OCI-LY7 (cell line): ENCODE measurements around the gene PPFIBP1.

Experiments used
- EZH2phosphoT487 ChIP-seq: fragments of 200-600 bp; sonication (generic); IDR thresholded peaks from 2 replicates; pipeline ENCODE4 v1.6.1; 2018; ENCODE audit warnings: low read depth, borderline replicate concordance, mild to moderate bottlenecking, mixed run types, antibody characterized with exemption, low read length, moderate library complexity, mixed read lengths
- TF ChIP-seq, protein P1 (sequence below): fragments of 200-600 bp; sonication (generic); conservative IDR thresholded peaks from 2 replicates; pipeline ENCODE4 v1.5.1; 2014; ENCODE audit warnings: mild to moderate bottlenecking, antibody characterized with exemption, low read length, moderate library complexity, mixed read lengths

DNA sequence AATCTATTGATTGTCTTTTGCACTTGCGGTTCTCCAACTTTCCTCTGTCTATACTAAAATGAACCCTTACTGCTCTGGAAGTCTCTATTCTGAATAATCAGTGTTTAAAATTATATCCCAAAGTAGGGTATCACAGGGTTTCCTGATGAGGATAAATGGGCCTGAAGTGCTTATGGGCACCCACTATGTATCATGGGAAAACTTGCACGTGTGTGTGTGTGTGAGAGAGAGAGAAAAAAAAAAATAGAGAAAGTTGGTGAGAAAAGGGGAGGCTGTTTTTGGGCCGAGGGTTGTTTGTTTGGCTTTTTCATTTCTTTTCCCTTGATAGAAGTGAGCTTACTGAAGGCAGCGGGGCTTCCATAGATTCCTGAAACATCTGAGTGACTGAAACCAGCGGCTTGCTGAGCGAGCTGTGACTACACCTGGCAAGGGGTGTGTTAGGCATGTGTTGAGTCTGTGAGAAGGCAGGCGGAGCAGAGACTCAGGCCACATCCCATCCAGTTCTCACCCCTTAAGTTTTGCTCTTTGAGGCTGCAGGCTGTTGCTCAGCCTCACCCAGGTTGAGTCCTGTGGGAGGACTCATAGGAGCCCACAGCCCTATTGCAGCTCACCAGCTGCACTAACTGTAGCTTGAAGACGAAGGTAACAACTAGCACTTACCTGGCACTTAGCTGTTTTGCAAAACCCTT lies 17.2 kb downstream of the PPFIBP1 start:
- TF ChIP-seq, protein P1, sequence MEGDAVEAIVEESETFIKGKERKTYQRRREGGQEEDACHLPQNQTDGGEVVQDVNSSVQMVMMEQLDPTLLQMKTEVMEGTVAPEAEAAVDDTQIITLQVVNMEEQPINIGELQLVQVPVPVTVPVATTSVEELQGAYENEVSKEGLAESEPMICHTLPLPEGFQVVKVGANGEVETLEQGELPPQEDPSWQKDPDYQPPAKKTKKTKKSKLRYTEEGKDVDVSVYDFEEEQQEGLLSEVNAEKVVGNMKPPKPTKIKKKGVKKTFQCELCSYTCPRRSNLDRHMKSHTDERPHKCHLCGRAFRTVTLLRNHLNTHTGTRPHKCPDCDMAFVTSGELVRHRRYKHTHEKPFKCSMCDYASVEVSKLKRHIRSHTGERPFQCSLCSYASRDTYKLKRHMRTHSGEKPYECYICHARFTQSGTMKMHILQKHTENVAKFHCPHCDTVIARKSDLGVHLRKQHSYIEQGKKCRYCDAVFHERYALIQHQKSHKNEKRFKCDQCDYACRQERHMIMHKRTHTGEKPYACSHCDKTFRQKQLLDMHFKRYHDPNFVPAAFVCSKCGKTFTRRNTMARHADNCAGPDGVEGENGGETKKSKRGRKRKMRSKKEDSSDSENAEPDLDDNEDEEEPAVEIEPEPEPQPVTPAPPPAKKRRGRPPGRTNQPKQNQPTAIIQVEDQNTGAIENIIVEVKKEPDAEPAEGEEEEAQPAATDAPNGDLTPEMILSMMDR = no peak
- no peak for TF ChIP-seq EZH2phosphoT487
